ENCODE measurements around the gene HDGFL2.
A peak's percentile ranks its signal among the peaks of the same experiment; 100 is the strongest.
"Not testable (repeated sequence)": the region's sequence is repeated elsewhere in the genome, so short reads cannot be mapped to it uniquely, and the experiment has no call there.

The HDGFL2 gene

DNA sequence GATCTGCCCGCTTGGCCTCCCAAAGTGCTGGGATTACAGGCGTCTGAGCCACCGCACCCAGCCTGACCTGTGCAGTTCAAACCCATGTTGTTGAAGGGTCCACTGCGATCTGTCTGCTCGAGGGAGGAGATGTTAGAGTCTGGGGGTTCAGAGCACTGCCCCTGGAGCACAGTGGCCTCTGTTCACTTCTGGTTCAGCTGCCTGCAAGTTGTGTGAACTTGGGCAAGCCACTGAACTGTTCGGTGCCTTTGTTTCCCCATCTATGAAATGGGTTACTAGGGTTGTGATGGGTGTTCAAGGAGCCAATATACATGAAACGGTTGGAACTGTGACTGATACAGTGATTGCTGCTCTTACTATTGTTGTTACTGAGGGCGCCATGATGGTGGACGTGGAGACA is 61.2 kb downstream of the HDGFL2 start:
- no peak for DNase-seq (ENCODE audit: low read depth, low spot score)

GRCh38 chr19:4533835-4534424 is 61.8 kb downstream of the HDGFL2 start:
- no peak for DNase-seq (ENCODE audit: low read depth, low spot score)

- peak; percentile 97 for DNase-seq (ENCODE audit: low read depth, low spot score)
Observed at GRCh38 chr19:4534836-4535658, 63.0 kb downstream of the HDGFL2 start, which contains the start of gene PLIN5. Gene PLIN5 (minus strand): TSS chr19:4535224. CDS start chr19:4534074, 1,150 bp downstream.

DNA sequence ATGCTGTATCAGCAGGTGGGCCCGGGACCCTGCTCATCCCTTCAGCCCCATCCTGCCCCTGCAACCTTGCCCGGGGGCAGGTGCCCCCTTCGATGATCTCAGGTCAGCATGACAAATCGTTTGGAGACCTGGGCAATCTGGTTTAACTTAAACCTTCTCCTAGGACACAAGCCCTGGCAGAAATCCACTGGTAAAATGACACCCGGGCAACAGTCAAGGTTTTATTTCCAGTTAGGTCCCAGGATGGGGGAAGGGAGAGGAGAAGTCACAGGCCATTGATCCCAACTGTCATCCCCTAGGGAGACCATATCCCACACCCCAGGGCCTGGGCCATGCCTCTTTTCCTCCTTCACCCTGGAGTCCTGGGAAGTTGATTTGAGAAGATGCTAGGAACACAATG is 64.7 kb downstream of the HDGFL2 start:
- no peak for DNase-seq (ENCODE audit: low read depth, low spot score)

GRCh38 chr19:4537953-4538600 is 66.0 kb downstream of the HDGFL2 start:
- DNase-seq (ENCODE audit: low read depth, low spot score), result no peak

DNA sequence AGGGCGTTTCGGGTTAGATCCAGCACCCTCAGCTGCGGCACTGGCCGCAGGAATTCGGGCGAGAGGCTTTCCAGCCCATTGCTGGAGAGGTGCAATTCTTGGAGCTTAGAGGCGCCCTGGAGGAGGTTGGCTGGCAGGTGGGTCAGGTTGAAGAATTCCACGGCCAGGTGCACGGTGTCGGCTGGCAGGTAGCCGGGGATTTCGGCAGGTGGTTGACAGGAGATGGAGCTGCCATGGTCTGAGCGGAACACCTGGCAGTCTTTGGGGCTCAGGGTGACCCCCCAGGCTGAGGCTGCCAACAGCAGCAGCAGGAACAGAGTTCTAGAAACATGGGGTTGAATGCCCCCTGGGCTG is 66.5 kb downstream of the HDGFL2 start:
- no peak for DNase-seq (ENCODE audit: low read depth, low spot score)

GRCh38 chr19:4539169-4539692 is 67.1 kb downstream of the HDGFL2 start:
- DNase-seq (ENCODE audit: low read depth, low spot score), result no peak

GRCh38 chr19:4539693-4540581 is 67.8 kb downstream of the HDGFL2 start, which contains the start of gene LRG1:
Gene LRG1 (minus strand): TSS chr19:4540036. CDS start chr19:4540013, 23 bp downstream.
- no peak for DNase-seq (ENCODE audit: low read depth, low spot score)

- DNase-seq (ENCODE audit: low read depth, low spot score), result no peak
Observed at GRCh38 chr19:4541114-4541805, 69.2 kb downstream of the HDGFL2 start.

DNA sequence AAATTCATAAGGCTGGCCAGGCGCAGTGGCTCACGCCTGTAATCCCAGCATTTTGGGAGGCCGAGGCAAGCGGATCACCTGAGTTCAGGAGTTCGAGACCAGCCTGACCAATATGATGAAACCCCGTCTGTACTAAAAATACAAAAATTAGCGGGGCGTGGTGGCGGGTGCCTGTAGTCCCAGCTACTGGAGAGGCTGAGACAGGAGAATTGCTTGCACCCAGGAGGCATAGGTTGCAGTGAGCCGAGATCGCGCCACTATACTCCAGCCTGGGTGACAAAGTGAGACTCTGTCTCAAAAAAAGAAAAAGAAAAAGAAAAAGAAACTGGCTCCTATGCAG is 69.7 kb downstream of the HDGFL2 start:
- not testable (repeated sequence) for DNase-seq (ENCODE audit: low read depth, low spot score)

GRCh38 chr19:4542896-4543841 is 71.1 kb downstream of the HDGFL2 start:
- DNase-seq (ENCODE audit: low read depth, low spot score), result no peak

DNA sequence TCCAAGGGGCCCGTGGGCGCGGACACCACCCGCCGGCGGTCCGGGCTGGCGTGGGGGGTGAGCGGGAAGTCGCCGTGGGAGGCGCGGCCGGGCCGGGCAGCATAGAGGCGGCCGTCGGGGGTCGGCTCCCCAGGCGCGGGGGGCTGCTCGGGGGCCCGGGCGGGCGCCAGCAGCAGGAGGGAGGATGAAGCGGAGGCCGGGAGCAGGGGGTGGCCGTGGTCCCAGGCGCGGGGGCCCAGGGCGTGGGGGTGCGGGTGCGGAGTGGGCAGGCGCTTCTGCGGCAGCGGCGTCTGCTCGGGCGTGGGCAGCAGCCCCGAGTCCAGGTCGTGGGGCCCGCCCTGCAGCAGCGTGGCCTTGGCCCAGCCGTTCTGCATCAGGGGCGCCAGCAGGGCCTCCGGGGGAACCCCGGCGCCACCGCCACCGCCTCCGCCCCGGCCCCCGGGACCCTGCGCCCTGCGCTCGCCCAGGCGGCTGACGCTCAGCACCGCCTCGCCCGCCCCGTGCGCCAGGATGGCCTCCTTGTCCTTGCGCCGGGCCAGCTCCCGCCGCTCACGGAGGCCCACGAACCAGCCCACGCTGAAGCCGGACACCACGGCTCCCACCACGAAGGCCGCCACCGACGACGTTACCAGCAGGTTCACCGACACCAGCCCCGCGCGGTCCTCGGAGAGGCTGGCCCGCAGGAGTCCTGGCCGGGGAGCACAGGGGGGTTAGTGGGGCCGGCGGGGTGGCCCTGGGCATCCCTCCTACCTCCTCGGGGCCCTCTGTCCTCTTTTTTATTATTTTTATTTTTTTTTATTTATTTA is 71.9 kb downstream of the HDGFL2 start:
- DNase-seq (ENCODE audit: low read depth, low spot score), result no peak

GRCh38 chr19:4547303-4548237 is 75.5 kb downstream of the HDGFL2 start:
- DNase-seq (ENCODE audit: low read depth, low spot score), result no peak

GRCh38 chr19:4548238-4548584 is 76.1 kb downstream of the HDGFL2 start:
- no peak for DNase-seq (ENCODE audit: low read depth, low spot score)

GRCh38 chr19:4550018-4550417 is 77.9 kb downstream of the HDGFL2 start:
- DNase-seq (ENCODE audit: low read depth, low spot score), result no peak

DNA sequence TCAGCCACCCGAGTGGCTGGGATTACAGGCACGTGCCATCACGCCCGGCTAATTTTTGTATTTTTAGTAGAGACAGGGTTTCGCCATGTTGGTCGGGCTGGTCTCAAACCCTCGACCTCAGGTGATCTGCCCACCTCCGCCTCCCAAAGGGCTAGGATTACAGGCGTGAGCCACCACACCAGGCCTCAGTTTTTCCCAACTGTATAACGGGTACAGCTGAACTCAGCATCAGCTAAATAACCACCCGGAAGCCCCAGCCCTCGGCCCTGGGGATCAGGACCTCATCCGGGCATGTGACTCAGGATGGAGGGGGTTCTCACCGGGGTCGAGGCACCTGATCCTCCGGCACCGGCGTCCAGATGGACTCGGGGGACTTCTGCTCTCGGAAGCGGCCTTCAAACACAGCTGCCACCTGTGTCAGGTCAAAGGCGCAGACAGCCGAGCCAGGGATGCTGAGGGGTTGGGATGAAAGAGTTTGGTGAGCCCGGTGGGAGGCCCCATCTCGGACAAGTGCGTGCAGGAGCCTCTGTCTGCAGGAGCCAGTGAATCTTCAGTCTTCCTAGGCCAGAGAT is 78.5 kb downstream of the HDGFL2 start:
- no peak for DNase-seq (ENCODE audit: low read depth, low spot score)
